Esophagus squamous epithelium (tissue), 4 donors: ENCODE measurements around the gene ATP1A1.

Experiments used
- POLR2A ChIP-seq, 4 donors: fragments of 450-650 bp; IDR thresholded peaks; one replicate each; pipeline ENCODE4 v1.6.1; 2017; ENCODE audit warnings: antibody characterized with exemption in 4 of 4, mild to moderate bottlenecking in 4 of 4, moderate library complexity in 3 of 4
- TF ChIP-seq, protein P1 (sequence below), 6 experiments: fragments of 450-650 bp in 4 of 6; fragments of 200-600 bp in 2 of 6; sonication (generic) in 2 of 6; IDR thresholded peaks; one replicate each; pipeline ENCODE4 v1.5.1; 2016 to 2019; ENCODE audit warnings: antibody characterized with exemption in 6 of 6, mild to moderate bottlenecking in 4 of 6, moderate library complexity in 4 of 6

DNA sequence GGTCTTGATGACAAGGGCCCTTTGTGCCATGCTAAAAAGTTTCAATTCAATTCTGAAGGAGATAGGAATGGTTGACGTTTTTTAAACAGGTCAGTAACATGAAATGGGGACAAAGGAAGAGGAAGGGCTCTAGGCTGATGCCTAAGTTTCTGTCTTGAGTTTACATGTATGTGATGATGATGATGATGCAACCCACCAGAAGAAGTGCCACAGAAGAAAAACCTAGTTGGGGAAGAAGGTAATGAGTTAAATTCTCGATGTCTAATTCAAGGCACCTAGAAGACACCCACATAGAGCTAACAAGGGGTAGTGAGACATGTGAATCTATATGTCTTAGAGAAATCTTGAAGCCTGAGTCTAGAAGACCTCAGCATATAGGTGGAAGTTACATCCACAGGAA, 44.4 kb upstream of the ATP1A1 start:
- TF ChIP-seq, protein P1, sequence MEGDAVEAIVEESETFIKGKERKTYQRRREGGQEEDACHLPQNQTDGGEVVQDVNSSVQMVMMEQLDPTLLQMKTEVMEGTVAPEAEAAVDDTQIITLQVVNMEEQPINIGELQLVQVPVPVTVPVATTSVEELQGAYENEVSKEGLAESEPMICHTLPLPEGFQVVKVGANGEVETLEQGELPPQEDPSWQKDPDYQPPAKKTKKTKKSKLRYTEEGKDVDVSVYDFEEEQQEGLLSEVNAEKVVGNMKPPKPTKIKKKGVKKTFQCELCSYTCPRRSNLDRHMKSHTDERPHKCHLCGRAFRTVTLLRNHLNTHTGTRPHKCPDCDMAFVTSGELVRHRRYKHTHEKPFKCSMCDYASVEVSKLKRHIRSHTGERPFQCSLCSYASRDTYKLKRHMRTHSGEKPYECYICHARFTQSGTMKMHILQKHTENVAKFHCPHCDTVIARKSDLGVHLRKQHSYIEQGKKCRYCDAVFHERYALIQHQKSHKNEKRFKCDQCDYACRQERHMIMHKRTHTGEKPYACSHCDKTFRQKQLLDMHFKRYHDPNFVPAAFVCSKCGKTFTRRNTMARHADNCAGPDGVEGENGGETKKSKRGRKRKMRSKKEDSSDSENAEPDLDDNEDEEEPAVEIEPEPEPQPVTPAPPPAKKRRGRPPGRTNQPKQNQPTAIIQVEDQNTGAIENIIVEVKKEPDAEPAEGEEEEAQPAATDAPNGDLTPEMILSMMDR (IDR thresholded peaks at IDR 0.05): no peak
- TF ChIP-seq POLR2A (IDR thresholded peaks at IDR 0.05): no peak
